Cerebellar nuclear complex (tissue), 1 donor: Measurements from ENCODE around the gene TCEAL3.
A peak's percentile ranks its signal among the peaks of the same experiment; 100 is the strongest.
"Not testable (repeated sequence)": the region's sequence is repeated elsewhere in the genome, so short reads cannot be mapped to it uniquely, and the experiment has no call there.

Experiments used
- DNase-seq, 2 experiments: peaks; one replicate each; lab custom pipeline; 2025; lab: John Stamatoyannopoulos, UW

TCEAL3 gene

GRCh38 chrX:103607364-103608305 lies at the start of gene TCEAL3:
TCEAL3 (plus strand) TSS chrX:103607963; CDS start chrX:103609065, 1,102 bp downstream.
- DNase-seq = no peak

GRCh38 chrX:103560256-103560655 lies 47.5 kb upstream of the TCEAL3 start:
- DNase-seq = no peak

- no peak for DNase-seq
Observed at GRCh38 chrX:103562801-103563200, 45.0 kb upstream of the TCEAL3 start.

GRCh38 chrX:103565197-103565596 lies 42.6 kb upstream of the TCEAL3 start:
- no peak for DNase-seq

GRCh38 chrX:103565752-103566151 lies 42.0 kb upstream of the TCEAL3 start:
- DNase-seq = no peak

GRCh38 chrX:103571121-103571520 lies 36.6 kb upstream of the TCEAL3 start:
- DNase-seq = no peak

GRCh38 chrX:103571726-103572125 lies 36.0 kb upstream of the TCEAL3 start:
- DNase-seq = no peak

- DNase-seq = no peak
Observed at GRCh38 chrX:103573202-103573601, 34.6 kb upstream of the TCEAL3 start.

- DNase-seq = no peak
Observed at GRCh38 chrX:103584596-103584995, 23.2 kb upstream of the TCEAL3 start.

- peak in 1 of 2 experiments; percentile 28 for DNase-seq
Observed at GRCh38 chrX:103585411-103586313, 22.1 kb upstream of the TCEAL3 start, which contains the start of gene TCEAL4. TCEAL4 (plus strand) TSS chrX:103585515; CDS start chrX:103586676, 1,161 bp downstream.

GRCh38 chrX:103586314-103586646 lies 21.5 kb upstream of the TCEAL3 start:
- DNase-seq = no peak

GRCh38 chrX:103586659-103587058 lies 21.1 kb upstream of the TCEAL3 start:
- no peak for DNase-seq

GRCh38 chrX:103592295-103592694 lies 15.5 kb upstream of the TCEAL3 start:
- DNase-seq = not testable (repeated sequence)

GRCh38 chrX:103595202-103595601 lies 12.6 kb upstream of the TCEAL3 start:
- not testable (repeated sequence) for DNase-seq

- DNase-seq = no peak
Observed at GRCh38 chrX:103608306-103608963, 672 bp downstream of the TCEAL3 start.

GRCh38 chrX:103610282-103610681 lies 2.5 kb downstream of the TCEAL3 start:
- DNase-seq = no peak

GRCh38 chrX:103613362-103613890 lies 5.7 kb downstream of the TCEAL3 start:
- DNase-seq = no peak

GRCh38 chrX:103614999-103615398 lies 7.2 kb downstream of the TCEAL3 start:
- DNase-seq = no peak

GRCh38 chrX:103615781-103616371 lies 8.1 kb downstream of the TCEAL3 start:
- no peak for DNase-seq

GRCh38 chrX:103616676-103617186 lies 9.0 kb downstream of the TCEAL3 start:
- DNase-seq = no peak

- DNase-seq = no peak
Observed at GRCh38 chrX:103624111-103624510, 16.3 kb downstream of the TCEAL3 start.
